GM13977 (cell line): ENCODE results near the gene FICD.
A peak's percentile ranks its signal among the peaks of the same experiment; 100 is the strongest.

ENCODE experiments used
- DNase-seq: peaks from one replicate; pipeline ENCODE4 v3.0.0; 2012; ENCODE audit warnings: low spot score
- CTCF ChIP-seq: IDR thresholded peaks from 2 replicates; pipeline ENCODE4 v1.5.1; 2012; ENCODE audit warnings: mild to moderate bottlenecking, control low read depth; ENCODE audit not compliant: insufficient read depth; ENCODE audit errors: extremely low read depth, missing control alignments
- in situ Hi-C: fragments of 300-500 bp; cut with MboI; formaldehyde crosslinking; loops from one replicate; pipeline ENCODE4 v1.12.0; 2022; ENCODE audit warnings: low sequenced_read_pairs, low pct_unique_long_range_greater_than_20kb, mixed read lengths, inconsistent platforms; ENCODE audit not compliant: unreplicated experiment

FICD gene

GRCh38 chr12:108514973-108515814 lies at the start of gene FICD:
Gene FICD, plus strand, starts transcription at chr12:108515277. Its CDS starts 1,696 bp downstream, at chr12:108516973.
- in situ Hi-C loops = no loop called here
- DNase-seq = peak; percentile 96
- TF ChIP-seq CTCF = no peak

DNA sequence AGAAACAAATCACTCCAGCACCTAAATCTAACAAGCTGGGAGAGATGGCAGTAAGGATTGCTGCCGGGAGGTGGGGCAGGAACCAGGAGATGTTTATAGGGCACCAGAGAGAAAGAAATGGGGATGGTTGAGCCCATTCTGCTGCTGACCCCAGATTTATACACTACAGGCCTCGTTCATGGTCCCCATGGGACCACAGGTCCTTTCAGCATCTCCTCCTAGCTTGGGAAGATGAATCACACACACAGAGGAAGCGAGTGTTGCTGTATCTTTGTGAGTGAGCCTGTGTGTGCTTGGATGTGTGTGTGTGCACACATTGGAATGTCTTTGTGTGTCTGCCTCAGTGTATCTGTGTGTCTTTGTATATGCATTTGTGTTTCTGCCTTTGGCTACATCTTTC lies 49.7 kb upstream of the FICD start:
- no peak for TF ChIP-seq CTCF
- in situ Hi-C loops = no loop called here
- DNase-seq = no peak

- TF ChIP-seq CTCF = no peak
- in situ Hi-C loops = no loop called here
- DNase-seq = peak; percentile 70
Observed at GRCh38 chr12:108468196-108468968, 46.7 kb upstream of the FICD start.

GRCh38 chr12:108473400-108474055 lies 41.5 kb upstream of the FICD start:
- no peak for DNase-seq
- in situ Hi-C loops = no loop called here
- no peak for TF ChIP-seq CTCF

GRCh38 chr12:108475396-108475795 lies 39.7 kb upstream of the FICD start:
- TF ChIP-seq CTCF = no peak
- no peak for DNase-seq
- in situ Hi-C loops = loop anchor here (25.0 kb wide), 1 partner anchor 488 kb away; no protein-coding TSS in a partner anchor

DNA sequence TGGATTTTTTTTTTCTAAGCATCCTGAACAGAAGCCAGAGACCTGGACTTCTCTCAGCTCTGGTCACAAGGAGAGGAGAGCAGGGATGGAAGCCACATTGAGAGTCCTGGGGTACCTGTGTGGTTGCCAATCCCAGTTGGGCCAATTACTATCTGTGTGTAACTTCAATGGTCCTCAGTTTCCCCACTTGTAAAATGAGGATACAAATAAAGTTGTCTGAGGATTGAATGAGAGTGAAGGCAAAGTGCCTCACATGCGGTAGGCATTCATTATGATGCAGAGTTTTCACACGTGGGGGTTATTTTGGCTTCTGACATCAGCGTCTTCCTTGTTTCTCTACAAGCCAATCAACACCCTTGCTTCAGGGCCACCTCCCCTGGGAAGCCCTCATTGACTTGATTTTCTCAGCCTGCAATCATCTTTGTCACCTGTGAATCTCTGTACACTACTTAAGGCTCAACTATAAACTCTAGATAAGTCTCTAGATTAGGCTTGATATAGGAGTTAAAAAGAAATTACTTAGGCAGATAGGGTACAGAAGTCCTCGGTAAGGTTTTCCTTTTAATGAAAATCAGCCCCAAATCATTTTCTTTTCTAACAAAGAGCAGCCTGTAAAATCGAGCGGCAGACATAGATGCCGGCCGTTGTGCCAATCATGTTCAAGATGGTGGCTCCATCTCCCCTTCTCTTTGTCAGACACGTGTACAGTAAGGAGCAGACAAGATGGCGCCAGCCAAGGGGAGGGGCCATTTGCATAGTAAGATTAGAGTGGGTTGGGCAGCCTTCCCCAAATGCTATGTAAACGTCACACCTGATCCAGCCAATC lies 37.8 kb upstream of the FICD start:
- in situ Hi-C loops = loop anchor here (25.0 kb wide), 1 partner anchor 490 kb away; no protein-coding TSS in a partner anchor
- TF ChIP-seq CTCF = no peak

More for the DNA sequence above, 37.8 kb upstream of the FICD start:
- no peak for DNase-seq
